HUES64 (cell line): ENCODE measurements around the gene IWS1.
A peak's percentile ranks its signal among the peaks of the same experiment; 100 is the strongest.

Experiments used
- H3K27ac ChIP-seq: 2 replicates; pipeline ENCODE4 v1.7.0; 2013; ENCODE audit warnings: low read depth, low read length, inconsistent platforms
- H3K27me3 ChIP-seq: 2 replicates; pipeline ENCODE4 v1.6.1; 2013; ENCODE audit warnings: mild to moderate bottlenecking, low read length; ENCODE audit not compliant: insufficient read depth
- H3K36me3 ChIP-seq: 2 replicates; pipeline ENCODE4 v1.6.1; 2013; ENCODE audit warnings: mild to moderate bottlenecking, low read length; ENCODE audit not compliant: insufficient read depth
- H3K4me1 ChIP-seq: 2 replicates; pipeline ENCODE4 v1.6.1; 2013; ENCODE audit warnings: mild to moderate bottlenecking, low read length, moderate library complexity; ENCODE audit not compliant: insufficient read depth
- H3K4me3 ChIP-seq: 2 replicates; pipeline ENCODE4 v1.5.1; 2013; ENCODE audit warnings: mild to moderate bottlenecking, low read length, moderate library complexity
- H3K9ac ChIP-seq: 2 replicates; pipeline ENCODE4 v1.6.1; 2013; ENCODE audit warnings: mild to moderate bottlenecking, low read depth, low read length
- H3K9me3 ChIP-seq: 2 replicates; pipeline ENCODE4 v1.6.1; 2013; ENCODE audit warnings: low read depth, low read length; ENCODE audit not compliant: insufficient read depth
- WGBS: fragments of 150-250, 120-280 bp; methylation state at CpG from one replicate; pipeline ENCODE4 v1.1.7; 2013; ENCODE audit warnings: missing lambda C conversion rate; 5-methylcytosine and 5-hydroxymethylcytosine counted together

Gene IWS1

GRCh38 chr2:127469051-127469450 lies 57.2 kb downstream of the IWS1 start:
- Histone ChIP-seq H3K4me3 (no peak overlapping the region), H3K36me3 (peaks cover 4% of the 10 kb centered on the region; the same call in 1 of the 2 replicates), H3K4me1 (peaks cover 11% of the 10 kb centered on the region), H3K27ac (no peak overlapping the region), H3K27me3 (no peaks in the 10 kb centered on the region), H3K9me3 (no peaks in the 10 kb centered on the region), H3K9ac (no peak overlapping the region)
- 85% methylated on average over 8 of the region's 8 CpGs for WGBS

- Histone ChIP-seq H3K9ac (no peak overlapping the region), H3K27me3 (no peaks in the 10 kb centered on the region), H3K27ac (no peak overlapping the region), H3K4me1 (peaks cover 25% of the 10 kb centered on the region), H3K9me3 (no peaks in the 10 kb centered on the region), H3K4me3 (no peak overlapping the region), H3K36me3 (peaks cover 4% of the 10 kb centered on the region; the same call in 1 of the 2 replicates)
- 82% methylated on average over 3 of the region's 4 CpGs for WGBS
Measured at GRCh38 chr2:127465258-127465657, 61.0 kb downstream of the IWS1 start.

GRCh38 chr2:127464470-127465257 lies 61.6 kb downstream of the IWS1 start:
- no peak overlapping the region for H3K4me3 ChIP-seq
- no peak overlapping the region for H3K27ac ChIP-seq
- H3K27me3 ChIP-seq: no peaks in the 10 kb centered on the region
- H3K4me1 ChIP-seq: peaks cover 25% of the 10 kb centered on the region
- peaks cover 2% of the 10 kb centered on the region; the same call in 1 of the 2 replicates for H3K36me3 ChIP-seq
- no peak overlapping the region for H3K9ac ChIP-seq
- 86% methylated on average over 7 of the region's 7 CpGs for WGBS
- no peaks in the 10 kb centered on the region for H3K9me3 ChIP-seq

- no peaks in the 10 kb centered on the region for H3K9me3 ChIP-seq
- peaks cover 25% of the 10 kb centered on the region for H3K4me1 ChIP-seq
- H3K4me3 ChIP-seq: no peak overlapping the region
- H3K9ac ChIP-seq: peak overlapping the region; percentile 40; the same call in 1 of the 2 replicates
- H3K27ac ChIP-seq: peak overlapping the region; percentile 27
- H3K36me3 ChIP-seq: no peaks in the 10 kb centered on the region
- WGBS: 42% methylated on average over 18 of the region's 19 CpGs
- H3K27me3 ChIP-seq: no peaks in the 10 kb centered on the region
Measured at GRCh38 chr2:127463155-127463991, 62.9 kb downstream of the IWS1 start.

DNA sequence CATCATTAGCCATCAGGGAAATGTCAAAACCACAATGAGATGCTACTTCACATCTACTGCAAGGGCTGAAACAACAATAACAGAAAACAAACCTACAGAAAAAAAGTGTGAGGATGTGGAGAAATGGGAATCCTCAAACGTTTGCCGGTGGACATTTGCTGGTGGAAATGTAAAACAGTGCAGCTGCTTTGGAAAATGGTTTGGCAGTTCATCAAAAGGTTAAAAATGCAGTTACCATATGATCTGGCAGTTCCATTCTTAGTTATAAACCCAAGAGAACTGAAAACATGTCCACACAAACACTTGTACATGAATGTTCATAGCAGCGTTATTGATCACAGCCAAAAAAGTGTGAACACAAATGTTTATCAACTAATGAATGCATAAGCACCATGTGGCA lies 63.8 kb downstream of the IWS1 start:
- WGBS: 98% methylated on average over 3 of the region's 3 CpGs
- Histone ChIP-seq H3K9me3 (no peaks in the 10 kb centered on the region), H3K9ac (no peak overlapping the region), H3K27me3 (no peaks in the 10 kb centered on the region), H3K4me1 (peaks cover 25% of the 10 kb centered on the region), H3K27ac (no peak overlapping the region), H3K4me3 (no peak overlapping the region), H3K36me3 (no peaks in the 10 kb centered on the region)

- Histone ChIP-seq H3K4me3 (no peak overlapping the region), H3K27me3 (no peaks in the 10 kb centered on the region), H3K36me3 (no peaks in the 10 kb centered on the region), H3K27ac (no peak overlapping the region; the same call in 1 of the 2 replicates), H3K9me3 (no peaks in the 10 kb centered on the region), H3K4me1 (peaks cover 23% of the 10 kb centered on the region), H3K9ac (no peak overlapping the region)
- WGBS: 91% methylated on average over 12 of the region's 12 CpGs
Measured at GRCh38 chr2:127456960-127457359, 69.3 kb downstream of the IWS1 start.

GRCh38 chr2:127455566-127456493 lies 70.5 kb downstream of the IWS1 start:
- Histone ChIP-seq H3K9ac (no peak overlapping the region), H3K9me3 (no peaks in the 10 kb centered on the region), H3K27me3 (no peaks in the 10 kb centered on the region), H3K4me1 (peaks cover 23% of the 10 kb centered on the region), H3K36me3 (no peaks in the 10 kb centered on the region), H3K4me3 (peak overlapping the region; percentile 22), H3K27ac (peak overlapping the region; percentile 51; the same call in 1 of the 2 replicates)
- 30% methylated on average over 12 of the region's 13 CpGs for WGBS

DNA sequence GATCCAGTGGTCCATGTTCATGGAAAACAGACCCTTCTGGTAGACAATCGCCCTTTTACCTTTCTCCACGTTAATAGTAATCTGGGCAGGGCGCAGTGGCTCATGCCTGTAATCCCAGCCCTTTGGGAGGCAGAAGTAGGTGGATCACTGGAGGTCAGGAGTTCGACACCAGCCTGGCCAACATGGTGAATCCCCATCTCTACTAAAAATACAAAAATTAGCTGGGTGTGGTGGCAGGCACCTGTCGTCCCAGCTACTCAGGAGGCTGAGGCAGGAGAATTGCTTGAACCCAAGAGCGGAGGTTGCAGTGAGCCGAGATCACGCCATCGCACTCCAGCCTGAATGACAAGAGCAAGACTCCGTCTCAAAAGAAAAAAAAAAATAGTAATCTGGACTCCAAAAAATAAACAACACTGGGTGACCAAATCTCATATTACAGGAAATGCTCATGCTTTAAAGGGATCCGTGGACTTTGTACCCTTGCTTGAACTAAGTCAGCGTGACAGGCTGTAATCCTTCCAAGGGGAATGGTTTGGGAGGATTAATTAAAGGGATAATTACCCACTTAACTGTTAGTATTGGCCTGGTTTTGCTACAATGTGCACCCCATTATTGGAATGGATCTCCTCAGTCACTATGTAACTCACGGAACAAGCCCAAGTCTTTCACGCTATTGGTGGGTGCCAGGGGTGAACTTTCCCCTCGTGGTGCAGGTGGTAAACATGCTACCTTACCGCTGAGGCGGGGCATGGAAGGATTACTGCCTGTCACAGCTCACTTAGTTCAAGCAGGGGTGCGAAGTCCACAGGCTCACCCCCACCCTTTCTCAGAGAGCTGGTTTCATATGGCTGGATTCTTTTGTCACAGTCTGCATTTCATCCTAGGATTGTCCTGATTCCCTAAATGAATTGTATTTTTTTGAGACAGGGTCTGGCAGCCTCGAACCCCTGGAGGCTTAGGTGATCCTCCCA lies 71.4 kb downstream of the IWS1 start:
- 93% methylated on average over 19 of the region's 19 CpGs for WGBS
- no peaks in the 10 kb centered on the region for H3K9me3 ChIP-seq
- no peak overlapping the region for H3K9ac ChIP-seq
- no peak overlapping the region for H3K4me3 ChIP-seq
- peaks cover 33% of the 10 kb centered on the region for H3K4me1 ChIP-seq
- H3K27ac ChIP-seq: peak overlapping the region; percentile 8; the same call in 1 of the 2 replicates
- no peaks in the 10 kb centered on the region for H3K36me3 ChIP-seq
- H3K27me3 ChIP-seq: no peaks in the 10 kb centered on the region

DNA sequence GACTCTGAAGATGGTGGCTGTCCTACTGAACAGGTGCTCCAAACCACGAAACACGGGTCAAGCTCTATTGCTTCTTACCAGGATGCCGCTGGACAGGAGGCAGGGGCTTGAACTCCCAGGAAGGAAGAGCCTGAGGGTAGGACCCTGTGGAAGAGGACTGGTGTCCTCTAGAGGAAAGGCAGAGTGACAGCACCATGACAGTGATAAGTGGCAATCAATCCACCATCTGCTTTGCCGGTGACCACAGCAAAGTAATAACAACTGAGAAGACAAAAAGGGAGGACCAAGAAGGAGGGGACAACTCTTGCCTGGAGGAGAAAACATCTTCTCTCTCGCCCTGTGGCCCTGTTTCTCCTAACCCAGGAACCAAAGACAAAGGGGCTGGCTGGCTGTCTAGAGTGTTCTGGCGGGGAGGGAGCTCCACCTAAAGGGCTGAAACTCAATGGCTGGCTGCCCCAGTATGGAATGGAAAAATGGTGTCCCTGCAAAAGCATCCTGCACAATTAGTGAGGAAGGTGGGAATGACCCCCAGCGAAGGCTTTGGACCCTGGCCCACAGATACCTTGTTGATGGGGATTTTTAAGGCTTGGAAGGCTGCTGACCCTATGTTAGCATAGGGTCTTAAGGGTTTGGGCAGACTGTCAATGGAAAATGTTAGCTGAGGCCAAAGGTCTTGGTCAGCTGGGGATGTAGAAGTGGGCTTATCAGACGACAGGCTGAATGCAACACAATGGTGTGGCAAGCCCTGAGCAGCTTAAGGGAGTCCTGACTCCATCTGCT lies 72.7 kb downstream of the IWS1 start:
- Histone ChIP-seq H3K4me3 (no peak overlapping the region), H3K9me3 (no peaks in the 10 kb centered on the region), H3K36me3 (no peaks in the 10 kb centered on the region), H3K9ac (no peak overlapping the region), H3K27me3 (no peaks in the 10 kb centered on the region), H3K4me1 (peaks cover 42% of the 10 kb centered on the region), H3K27ac (no peak overlapping the region)
- WGBS: 77% methylated on average over 8 of the region's 8 CpGs
